GDM1 (cell line): ENCODE data around the gene CCDC188.
A peak's percentile ranks its signal among the peaks of the same experiment; 100 is the strongest.

Experiments
- DNase-seq: peaks from one replicate; lab custom pipeline; 2025; lab: John Stamatoyannopoulos, UW

The CCDC188 gene

DNA sequence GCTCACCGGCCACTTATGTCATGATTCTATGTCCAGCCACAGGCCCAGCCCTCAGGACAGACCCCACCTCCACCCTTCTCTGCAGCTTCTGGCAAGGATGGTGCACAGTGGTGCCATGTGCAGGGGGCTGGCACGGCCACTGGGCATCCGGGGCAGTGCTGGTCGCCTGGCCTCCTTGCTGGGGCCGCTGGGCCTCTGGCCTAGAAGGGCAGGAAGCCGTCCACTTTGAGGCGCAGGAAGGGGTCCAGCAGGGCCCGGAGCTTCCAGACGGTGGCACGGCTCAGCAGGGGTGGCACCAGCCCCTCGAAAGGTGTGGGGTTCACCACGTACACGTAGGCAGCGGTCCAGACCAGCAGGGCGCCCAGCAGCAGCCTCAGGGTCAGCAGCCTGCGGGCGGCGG lies 2.4 kb downstream of the CCDC188 start:
- no peak for DNase-seq

DNA sequence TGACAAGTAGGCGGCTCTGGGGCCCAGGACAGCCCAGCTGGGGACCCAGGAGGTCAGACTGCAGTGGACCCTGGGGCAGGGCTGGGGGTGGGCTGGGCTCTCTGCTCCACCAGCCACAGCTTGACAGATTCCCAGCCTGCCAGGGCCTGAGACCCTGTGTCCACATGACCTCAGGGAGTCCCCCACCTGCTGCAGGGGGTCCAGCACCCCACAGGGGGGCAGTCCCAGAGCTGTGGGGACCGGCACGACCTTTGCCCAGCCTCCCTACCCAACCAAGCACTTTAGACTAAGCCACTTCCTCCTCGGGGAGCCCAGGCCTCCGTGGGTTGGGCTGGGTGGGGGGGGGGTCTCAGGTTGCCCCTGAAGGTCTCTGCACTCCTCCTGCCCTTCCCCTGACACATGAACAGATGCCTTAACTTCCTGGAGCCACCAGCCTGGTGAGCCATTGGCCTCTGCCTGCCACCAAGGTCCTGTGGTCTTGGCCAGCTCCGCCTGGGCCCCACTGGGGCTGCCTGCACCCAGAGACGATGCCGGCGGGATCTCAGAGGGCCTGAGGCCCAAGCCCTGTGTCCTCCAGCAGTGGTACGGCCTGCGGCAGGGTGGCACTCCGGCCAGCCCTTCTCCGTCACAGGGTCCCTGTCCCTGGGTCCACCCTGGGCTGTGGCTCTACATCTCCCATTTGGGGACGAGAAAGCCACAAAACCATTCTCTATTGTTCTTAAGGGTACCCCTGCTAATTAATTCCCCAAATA lies 3.4 kb downstream of the CCDC188 start:
- no peak for DNase-seq

DNA sequence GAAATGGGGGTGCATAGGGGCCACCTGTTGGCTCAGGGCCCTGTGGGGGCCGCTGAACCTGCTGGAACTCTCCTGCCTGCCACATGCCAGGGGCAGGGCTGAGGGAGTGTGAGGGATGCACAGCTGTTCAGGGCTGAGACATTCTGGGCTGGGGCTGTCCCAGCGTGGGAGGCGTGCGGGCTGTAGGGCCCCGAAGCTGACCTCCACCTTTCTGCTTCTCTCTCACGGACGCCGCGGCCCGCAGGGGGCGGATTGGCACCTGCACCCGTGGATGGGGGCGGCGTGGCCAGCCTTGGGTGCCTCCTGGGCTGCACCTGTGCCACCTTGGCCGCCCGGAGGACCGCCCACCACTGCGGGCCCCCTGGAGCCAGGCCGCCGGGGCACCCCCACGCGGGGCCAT lies 4.1 kb downstream of the CCDC188 start:
- no peak for DNase-seq

DNA sequence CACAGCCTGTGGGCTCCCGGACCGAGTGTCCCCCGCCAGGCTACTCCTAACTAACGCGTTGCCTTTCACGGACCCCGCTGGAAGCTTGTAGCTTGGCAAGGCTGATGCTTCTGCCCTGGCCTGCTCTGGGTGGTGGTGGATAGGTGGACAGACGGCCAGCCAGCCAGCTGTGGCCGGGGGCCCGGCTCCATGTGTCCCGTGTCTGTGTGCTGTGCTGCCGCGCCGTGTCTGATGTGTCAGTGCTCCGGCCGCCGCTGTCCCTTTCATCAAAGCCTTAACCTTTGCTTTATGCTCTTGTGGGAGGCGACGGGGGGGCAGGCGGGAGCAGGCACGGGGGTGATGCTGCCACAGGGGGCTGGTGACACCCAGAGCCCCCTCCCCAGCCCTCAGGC lies 5.0 kb downstream of the CCDC188 start:
- DNase-seq: no peak

DNA sequence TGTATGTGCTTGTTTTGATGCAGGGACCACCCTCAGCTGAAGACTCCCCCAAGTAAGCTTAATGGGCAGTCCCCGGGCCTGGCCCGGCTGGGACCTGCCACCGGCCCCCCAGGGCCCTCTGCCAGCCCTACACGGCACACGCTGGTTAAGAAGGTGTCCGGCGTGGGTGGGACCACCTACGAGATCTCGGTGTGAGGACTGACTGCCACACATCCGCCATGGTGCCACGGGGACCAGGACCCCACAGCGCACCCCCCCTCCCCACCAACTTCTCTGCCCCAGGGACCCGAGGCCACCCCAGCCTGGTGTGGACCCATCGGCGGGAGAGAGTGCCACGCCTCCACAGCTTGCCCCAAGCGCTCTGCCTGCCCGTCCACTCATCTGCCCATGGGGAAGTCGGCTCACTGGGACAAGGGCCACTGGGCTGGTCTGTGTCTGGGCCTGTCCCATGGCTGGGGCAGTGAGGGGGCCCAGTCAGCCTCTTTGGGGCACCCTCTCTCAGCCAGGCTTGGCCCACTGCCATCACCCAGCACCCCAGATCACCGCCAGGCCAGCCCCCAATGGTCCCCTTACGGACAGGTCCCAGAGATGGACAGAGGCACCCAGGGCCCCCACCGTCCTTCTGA lies 5.5 kb downstream of the CCDC188 start:
- DNase-seq: no peak

DNA sequence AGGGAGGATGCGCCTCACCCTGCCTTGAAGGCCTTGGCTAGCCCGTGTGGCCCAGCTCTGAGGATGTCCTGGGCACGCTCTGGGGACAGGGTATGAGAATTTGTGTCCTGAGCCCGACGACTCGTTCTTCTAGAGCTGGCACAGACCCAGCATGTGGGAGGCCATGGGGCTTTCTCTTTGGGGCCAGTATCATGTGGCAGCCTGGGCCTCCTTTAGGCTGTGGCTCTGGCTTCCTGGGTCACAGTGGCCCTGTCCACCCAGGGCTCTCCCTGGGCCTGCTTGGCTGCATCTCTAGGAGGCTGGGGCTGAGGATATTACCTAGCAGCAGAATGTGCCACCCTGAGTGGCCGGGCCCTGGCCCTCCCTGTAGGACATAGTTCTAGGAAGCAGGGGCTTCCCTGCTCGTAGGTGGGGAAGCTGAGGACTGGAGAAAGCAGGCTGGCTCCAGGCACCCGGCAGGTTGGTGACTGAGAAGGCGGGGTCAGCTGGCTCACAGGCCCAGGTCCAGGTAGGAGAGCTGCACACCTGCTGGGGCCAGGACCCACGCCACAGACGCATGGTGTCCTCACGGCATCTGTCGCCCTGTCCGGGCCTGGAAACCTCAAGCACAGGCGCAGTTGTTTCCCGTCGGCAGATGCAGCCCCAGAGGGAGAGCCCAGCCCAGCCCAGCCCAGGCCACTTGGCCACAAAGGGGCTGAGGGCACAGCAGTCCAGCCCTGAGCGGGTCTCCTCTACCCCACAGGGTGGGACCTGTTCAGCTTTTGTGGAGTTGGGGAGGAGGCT lies 6.8 kb downstream of the CCDC188 start:
- DNase-seq: no peak

DNA sequence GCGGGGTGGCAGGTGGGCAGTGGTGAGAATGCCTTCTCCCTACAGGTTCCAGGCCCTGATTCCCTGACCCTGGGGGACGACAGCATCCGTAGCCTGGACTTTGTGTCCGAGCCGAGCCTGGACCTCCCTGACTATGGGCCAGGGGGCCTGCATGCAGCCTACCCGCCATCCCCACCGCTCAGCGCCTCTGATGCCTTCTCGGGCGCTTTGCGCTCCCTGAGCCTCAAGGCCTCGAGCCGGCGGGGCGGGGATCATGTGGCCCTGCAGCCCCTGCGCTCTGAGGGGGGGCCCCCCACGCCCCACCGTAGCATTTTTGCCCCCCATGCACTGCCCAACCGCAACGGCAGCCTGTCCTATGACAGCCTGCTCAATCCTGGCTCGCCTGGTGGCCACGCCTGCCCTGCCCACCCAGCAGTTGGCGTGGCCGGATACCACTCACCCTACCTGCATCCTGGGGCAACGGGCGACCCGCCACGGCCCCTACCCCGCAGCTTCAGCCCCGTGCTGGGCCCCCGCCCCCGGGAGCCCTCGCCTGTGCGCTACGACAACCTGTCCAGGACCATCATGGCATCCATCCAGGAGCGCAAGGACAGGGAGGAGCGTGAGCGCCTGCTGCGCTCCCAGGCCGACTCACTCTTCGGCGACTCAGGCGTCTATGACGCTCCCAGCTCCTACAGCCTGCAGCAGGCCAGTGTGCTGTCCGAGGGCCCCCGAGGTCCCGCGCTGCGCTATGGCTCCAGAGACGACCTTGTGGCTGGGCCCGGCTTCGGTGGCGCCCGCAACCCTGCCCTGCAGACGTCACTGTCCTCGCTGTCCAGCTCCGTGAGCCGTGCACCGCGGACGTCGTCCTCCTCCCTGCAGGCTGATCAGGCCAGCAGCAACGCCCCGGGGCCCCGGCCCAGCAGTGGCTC lies 7.9 kb downstream of the CCDC188 start:
- DNase-seq: no peak

DNA sequence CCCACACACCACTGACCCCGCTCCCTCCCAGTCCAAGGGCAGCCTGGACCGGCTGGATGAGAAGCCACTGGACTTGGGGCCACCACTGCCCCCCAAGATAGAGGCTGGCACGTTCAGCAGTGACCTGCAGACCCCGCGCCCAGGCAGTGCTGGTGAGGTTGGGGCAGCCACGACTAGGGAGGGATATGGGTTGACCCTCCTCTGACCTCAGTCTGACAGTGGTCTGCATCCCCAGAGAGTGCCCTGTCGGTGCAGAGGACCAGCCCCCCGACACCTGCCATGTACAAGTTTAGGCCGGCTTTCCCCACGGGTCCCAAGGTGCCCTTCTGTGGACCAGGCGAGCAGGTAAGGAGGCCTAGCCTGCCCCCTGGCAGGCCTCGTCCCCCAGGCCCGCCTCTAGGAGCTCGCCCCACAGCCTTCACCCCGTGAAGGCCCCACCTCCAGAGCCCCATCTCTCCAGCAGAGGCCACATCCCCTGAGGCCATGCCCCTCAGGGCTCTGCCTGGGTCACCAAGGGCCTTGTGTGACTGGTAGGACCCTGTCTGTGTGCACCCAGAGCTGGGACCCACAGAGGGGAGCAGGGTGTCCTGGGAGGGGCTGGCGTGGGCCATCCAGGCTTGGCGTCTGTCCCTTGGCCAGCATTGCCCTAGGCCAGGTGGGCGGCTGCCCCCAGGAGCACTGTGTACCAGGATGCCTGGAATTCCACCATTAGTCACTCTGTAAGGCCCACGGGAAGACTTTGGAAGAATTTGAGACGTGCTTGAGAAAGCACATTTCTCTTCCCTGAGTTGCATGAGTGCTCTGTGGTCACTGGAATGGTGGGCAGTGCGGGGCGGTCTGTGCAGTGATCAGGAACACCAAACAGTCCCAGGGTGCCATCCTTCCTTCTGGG lies 9.4 kb downstream of the CCDC188 start:
- DNase-seq: no peak

DNA sequence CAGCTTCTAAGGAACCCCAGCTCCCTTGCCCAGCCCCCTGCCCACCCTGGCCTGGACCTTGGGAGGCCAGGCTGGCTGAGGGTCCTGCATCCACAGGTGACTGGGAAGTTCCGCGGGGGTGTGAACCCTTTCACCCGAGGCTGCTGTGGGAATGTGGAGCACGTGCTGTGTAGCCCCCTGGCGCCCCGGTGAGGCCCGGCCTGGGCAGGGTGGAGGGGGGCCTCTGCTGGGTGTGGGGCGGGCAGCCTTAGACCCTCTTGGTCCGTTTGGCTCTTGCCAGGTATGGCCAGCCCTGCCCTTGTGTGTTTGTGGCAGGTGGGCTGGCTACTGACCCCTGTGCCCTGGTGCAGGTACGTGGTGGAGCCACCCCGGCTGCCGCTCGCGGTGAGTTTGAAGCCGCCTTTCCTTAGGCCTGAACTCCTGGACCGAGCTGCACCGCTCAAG lies 10.3 kb downstream of the CCDC188 start:
- no peak for DNase-seq

DNA sequence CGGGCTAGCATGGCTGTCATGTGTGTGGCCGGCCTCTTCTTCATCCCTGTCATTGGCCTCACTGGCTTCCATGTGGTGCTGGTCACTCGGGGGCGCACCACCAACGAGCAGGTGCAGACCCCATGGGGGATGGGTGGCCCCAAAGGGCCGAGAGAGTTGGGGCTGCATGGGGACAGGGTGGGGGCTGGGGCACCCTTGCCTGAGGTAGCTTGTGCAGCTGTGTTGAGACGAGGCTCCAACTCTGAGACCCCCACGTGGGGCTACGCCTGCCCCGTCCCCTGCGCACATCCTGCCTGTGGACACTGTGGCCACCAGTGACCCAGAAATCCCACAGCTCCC lies 10.8 kb downstream of the CCDC188 start:
- no peak for DNase-seq

DNA sequence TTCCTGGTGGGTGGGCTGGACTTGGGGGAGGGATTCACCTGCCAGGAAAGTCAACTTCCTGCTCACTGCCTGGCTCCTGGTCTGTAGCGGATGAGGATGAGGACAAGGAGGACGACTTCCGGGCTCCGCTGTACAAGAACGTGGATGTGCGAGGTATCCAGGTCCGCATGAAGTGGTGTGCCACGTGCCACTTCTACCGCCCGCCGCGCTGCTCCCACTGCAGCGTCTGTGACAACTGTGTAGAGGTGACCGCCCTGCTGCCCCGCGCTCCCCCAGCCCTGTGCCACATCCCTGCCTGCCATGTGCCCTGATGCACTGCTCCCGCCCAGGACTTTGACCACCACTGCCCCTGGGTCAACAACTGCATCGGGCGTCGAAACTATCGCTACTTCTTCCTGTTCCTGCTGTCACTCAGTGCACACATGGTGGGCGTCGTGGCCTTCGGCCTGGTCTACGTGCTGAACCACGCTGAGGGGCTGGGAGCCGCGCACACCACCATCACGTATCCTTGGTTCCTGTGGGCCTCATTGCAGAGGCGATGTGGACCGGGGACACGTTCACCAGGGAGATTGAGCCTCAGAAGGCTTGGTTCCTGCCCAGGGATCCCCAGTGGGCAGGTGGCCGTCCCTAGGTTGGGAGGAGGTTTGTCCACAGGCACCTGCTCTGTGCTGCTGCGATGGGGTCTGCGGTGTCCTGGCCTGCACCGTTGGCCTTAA lies 11.3 kb downstream of the CCDC188 start:
- no peak for DNase-seq

DNA sequence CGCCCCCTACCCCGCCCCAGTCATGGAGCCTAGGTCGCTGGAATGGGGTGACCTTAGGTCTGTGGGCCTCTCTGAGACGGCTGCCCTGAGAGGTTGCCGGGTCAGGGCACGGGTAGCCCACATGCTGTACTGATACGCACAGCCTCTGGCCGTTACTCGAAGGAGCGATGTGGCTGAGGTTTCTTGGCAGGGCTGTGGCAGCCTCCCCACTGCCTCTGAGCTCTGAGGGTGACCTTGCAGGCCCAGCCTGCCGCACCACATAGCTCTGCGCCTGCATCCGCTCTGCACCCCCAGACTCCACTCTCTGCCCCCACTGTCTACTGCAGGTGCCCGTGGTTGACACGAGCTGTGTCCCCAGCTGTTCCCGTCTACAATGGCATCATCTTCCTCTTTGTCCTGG lies 12.0 kb downstream of the CCDC188 start:
- no peak for DNase-seq

DNA sequence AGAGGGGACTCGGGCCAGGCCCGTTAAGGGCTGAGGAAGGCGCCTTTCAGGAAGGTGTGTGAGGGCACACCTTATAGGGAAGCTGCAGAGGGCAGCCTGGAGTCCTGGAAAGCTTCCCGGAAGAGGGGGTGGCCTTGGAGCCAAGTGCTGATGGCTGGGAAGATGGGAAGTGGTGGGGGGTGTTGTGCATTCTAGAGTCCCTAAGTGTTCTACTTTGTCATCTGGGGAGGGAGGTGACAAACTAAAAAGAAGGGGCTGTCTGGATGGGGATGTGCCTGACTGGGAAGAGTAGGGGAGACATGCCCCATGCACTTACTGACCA lies 12.5 kb downstream of the CCDC188 start:
- DNase-seq: no peak

DNA sequence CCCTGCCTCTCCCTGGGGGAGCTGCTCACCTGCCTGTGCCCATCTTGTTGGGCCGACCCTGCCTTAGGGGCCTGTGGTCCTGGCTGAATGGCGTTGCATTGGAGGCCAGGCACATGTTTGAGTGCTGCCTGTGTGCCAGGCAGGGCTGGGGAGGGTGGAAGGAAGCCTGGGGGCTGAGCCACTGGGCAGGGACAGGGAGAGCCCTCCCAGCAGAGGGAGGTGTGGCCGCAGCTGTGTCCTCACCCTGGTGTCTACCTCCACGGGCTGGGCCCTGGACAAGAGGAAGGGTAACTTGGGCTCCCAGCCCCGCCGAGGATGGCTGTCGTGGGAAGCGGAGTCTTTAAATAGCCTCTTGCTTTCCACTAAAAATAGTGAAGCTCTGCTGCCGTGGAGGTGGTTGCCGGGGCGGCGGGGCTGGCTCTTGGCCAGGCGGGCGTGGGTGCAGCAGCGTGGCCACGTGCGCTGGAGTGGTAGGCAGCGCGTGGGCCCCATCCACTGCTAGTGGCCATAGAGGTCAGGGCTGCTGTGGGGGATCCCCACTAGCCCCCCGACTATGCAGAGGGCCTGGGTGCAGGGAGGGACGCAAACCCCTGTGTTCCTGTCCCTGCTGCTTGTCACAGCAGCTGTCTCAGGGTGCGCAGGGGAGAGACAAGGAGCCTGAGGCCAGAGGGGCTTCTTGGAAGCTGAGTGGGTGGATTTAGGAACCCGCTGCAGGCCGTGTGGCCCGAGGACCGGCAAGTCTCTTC lies 13.0 kb downstream of the CCDC188 start:
- peak; percentile 33 for DNase-seq

DNA sequence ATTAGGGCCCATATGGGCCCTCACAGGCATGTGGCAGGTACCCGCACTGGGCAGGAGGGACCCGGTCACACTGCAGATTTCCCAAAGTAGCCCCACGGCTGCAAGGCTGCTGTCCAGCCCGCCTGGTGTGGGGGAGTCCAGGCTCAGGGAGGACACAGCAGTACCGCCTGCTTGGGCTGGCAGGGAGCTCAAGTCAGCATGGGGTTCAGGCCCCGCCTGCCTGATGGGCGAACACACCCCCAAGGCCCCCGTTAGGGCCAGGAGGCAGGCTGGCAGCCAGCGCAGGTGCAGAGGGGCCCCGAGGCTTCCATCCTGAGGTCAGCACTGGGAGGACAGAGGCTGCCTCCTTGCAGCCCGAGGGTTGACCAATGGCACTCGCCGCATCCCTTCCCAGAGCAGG lies 13.7 kb downstream of the CCDC188 start:
- DNase-seq: no peak

DNA sequence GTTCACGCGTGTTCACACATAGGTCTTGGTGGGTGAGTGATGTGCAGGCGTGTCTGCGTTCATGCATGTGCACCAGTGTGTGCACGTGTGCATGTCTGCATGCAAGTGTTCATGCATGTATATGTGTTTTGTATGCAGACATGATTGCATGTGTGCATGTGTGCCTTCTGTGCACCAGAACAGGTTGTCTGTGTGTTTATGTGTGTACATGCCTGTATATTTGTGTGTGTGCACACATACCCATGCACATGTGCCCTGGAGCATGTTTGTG lies 14.3 kb downstream of the CCDC188 start:
- no peak for DNase-seq

DNA sequence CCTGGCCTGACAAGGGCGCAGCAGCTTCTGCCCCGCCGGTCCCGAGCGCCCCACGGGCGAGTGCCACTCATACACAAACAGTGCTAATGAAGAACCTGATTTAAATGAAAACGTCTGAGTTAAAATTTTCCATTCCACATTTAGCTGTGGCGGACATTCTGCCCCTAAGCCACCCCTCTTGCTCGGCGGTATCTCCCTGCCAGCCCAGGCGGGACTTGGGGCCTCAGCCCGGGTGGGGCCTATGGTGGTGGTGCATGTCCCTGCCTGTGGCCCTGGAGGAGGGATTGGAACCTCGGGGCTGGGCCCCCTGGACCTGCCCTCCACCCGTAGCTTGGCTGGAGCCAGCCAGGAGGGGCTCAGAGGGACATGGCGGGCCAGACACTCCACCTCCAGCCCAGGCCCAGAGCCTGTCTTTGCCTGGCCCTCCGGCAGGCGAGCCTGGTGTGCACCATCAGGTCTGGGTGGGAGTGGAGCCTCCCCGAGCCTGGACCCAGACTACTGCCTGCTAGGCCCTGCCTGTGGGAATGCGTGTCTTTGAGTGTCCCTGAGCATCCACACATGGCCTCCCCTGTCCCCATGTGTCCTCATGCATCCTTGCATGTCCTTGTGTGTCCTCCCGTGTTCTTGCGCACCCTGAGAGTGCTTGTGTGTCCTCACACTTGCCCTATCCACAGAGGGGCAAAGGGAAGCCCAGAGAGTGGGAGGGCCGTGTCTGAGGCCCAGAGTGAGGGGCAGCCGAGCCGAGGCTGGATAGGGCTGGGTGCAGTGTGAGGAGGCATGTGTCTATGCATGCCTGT lies 14.9 kb downstream of the CCDC188 start:
- DNase-seq: no peak

DNA sequence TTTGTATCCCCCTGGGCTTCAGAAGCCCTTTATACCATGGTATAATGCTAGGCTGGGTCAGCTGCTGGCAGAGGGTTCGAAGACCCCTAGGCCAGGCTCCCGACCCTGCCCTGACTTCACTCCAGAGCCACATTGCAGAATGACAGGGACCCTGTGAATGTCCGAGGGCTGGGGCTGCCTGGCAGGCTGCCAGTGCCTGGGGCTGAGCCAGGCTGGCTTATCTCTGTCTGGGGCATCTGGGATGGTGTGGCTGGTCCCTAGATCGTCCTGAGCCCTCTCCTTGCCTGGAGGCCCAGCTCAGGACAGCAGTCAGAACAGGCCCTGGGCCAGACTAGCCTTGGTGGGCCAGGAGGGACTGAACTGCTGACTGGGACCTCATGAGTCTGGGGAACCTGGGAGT lies 15.6 kb downstream of the CCDC188 start:
- DNase-seq: no peak

DNA sequence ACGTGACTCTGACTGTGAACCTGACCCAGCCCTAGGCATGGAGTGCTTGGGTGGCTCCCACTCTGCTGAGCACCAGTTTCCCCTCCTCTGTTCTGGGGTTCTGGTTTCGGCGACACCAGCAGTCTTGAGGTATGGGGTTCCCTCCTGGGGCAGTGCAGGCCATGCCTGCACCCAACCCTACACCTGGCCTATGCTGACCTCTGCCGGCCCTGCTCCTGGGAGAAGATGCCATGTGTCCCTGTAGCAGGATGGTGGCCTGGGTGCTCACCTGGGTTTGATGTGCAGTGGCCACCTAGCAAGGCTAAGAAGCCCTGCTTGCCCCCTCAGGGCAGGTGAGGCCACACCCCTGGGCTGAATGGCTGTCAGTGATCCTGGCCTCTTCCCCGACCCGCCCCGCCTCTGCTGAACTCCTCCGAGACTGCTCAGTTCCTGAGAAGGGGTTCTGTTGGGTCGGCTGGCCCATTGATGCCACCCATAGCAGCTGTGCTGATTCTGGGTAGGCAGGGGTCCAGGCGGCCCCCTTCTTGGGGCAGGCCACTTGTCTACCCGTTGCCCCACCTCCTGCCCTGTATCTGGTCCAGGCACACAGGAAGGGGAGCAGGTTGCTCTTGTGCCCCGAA lies 16.8 kb downstream of the CCDC188 start:
- DNase-seq: no peak
